Esophagus muscularis mucosa (tissue), 3 donors: Measurements from ENCODE around the gene TIMM23.

Experiments used
- POLR2A ChIP-seq: fragments of 450-650 bp; IDR thresholded peaks from one replicate; pipeline ENCODE4 v1.6.1; 2017; ENCODE audit warnings: antibody characterized with exemption, moderate library complexity, mild to moderate bottlenecking, low read depth
- TF ChIP-seq, protein P1 (sequence below), 3 experiments: fragments of 200-600 bp in 2 of 3; fragments of 450-650 bp in 1 of 3; sonication (generic) in 2 of 3; IDR thresholded peaks; one replicate each; pipeline ENCODE4 v1.5.1; 2017 to 2019; ENCODE audit warnings: antibody characterized with exemption in 3 of 3, mild to moderate bottlenecking in 2 of 3, moderate library complexity in 1 of 3

DNA sequence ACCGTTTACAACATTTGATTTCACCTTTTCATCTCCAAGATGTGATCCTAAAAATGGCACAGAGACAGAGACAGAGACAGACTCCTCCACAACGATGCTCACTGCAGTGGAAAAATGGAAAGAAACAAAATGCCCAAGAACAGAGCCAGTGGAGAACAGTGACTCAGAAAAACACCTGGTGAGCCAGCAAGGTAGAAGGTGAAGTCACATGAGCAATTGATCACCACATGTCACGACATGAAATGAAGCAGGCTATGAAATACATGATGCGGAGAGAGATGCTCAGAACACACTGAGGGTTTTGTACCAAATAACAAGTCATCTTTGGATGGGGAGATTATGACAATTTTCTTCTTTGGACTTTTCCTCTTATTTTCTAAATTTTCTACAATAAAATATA is 70.2 kb downstream of the TIMM23 start:
- TF ChIP-seq, protein P1, sequence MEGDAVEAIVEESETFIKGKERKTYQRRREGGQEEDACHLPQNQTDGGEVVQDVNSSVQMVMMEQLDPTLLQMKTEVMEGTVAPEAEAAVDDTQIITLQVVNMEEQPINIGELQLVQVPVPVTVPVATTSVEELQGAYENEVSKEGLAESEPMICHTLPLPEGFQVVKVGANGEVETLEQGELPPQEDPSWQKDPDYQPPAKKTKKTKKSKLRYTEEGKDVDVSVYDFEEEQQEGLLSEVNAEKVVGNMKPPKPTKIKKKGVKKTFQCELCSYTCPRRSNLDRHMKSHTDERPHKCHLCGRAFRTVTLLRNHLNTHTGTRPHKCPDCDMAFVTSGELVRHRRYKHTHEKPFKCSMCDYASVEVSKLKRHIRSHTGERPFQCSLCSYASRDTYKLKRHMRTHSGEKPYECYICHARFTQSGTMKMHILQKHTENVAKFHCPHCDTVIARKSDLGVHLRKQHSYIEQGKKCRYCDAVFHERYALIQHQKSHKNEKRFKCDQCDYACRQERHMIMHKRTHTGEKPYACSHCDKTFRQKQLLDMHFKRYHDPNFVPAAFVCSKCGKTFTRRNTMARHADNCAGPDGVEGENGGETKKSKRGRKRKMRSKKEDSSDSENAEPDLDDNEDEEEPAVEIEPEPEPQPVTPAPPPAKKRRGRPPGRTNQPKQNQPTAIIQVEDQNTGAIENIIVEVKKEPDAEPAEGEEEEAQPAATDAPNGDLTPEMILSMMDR (IDR thresholded peaks at IDR 0.05): no peak
- TF ChIP-seq POLR2A: no peak
